HG02885 (cell line): ENCODE results near the gene TRIM66.

Experiments used
- ATAC-seq: cut with Tn5 transposase; IDR thresholded peaks from one replicate; pipeline ENCODE4 v1.9.1; 2021; ENCODE audit warnings: mild to moderate bottlenecking; ENCODE audit not compliant: unreplicated experiment, poor library complexity

Gene TRIM66

DNA sequence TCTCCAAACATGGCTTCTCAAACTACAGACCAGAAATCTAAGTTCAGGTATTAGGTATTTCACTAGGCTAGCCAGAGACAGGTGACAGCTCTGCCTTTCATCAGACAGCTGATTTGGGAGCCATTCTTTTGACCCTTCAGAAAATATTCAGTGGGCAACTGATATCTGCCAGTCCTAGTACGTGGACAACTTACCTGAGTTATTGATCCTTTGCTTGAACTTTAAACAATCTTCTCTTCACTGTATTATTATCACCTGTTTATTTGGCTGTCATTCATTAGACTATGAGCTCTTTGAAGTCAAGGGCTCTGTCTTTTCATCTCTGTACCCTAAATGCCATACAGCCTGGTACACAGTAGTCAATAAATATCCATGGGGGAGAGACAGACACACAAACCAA, 17.2 kb downstream of the TRIM66 start:
- ATAC-seq: no peak

DNA sequence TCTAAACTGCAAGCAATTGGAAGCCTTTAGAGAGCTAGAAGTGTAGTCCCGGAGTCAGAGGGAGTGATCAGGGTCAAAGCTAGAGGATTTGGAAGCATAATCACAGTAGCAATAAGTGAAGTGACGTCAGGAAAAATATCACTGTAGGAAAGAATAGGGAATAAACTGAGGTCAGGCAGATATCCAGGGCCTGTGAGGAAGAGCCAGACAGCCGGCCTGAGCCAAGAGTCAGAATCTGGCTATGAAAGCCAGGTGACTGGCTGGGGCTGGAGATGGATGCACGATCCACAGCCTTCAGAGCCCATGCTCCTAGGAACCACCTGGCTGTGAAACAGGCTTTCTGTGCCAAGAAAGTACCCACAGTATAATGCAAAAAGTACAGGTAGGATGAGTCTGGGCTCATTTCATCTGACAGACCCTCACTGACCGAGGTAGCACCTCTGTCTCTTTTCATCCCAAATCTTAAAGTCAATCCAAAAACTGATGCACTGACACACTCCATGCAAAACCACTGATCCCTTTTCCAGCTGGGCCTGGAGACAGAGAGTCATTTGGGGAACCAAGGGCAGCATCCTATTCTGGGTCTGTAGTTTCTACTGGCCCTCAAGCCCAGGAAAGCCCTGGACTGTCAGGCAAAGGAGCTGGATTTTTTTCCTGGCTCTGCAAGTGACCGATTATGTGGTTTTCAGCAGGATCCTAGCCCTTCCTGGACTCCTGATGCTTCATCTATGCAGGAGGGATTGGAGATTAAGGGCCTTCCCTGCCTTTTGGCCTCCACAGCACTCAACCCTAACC, 21.3 kb downstream of the TRIM66 start:
- no peak for ATAC-seq

DNA sequence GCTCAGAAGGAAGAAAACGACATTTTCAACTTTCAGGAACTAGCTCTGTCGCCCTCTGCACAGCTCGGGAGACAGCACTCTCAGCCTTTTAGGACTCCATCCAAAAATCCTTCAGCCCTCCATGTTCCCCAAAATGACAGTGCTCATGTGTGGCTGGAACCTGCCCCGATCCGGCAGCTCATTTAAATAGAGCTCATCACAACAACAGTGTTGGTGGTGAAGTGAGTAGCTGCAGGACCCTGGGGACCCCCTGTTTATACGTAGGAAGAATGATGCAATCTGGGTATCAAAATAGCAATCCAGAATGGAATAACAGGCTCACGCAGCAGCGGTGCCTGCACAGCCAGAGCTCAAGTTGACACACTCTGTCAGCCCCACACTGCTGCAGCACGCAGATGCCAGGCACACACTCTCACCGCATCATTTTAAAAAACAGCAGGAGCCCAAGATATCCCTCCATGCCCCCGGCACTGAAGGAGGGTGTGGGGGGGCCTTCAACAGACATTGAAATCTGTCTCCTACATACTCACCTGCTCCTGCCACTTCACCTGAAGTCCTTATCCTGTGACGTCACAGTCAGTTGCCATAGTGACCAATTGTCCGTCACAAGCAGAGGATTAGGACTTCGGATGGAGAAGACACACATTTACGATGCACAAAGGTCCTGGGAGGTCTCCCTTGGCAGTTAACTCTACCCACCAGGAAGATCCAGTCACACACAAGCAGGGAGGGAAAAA, 24.0 kb downstream of the TRIM66 start:
- ATAC-seq: no peak

DNA sequence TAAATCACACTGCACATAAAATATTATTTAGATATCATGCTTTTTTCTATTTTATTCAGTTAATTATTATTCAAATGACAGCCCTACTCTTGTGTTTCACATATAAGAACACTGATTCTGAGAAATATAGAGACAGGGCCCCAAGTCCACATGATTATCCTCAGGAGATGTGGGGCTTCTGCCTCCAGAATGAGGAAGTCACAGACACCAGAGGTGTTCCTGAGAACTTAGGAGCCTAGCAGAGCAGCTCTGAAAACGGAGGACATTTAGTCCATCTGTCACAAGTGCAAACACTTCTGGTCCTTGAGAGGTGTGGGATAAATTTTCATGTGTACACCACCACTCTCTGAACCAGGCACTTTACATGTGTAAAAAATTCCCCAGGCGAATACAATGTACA, 26.2 kb downstream of the TRIM66 start:
- no peak for ATAC-seq

DNA sequence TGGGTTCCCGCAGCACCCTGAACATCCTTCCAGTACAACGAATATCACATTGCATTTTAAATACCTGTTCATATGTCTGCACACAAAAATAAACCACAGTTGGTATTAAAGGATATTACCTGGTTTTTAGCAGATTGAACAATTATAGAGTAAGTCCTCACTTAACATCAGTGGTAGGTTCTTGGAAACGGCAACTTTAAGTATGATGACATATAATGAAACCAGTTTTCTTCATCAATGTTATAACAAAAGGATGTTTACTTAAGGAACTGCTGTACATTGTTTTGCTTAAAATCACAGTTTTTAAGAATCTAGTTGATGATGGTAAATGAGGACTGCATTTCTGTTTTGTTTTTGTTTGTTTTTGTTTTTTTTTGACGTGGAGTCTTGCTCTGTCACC, 28.0 kb downstream of the TRIM66 start:
- ATAC-seq: no peak

DNA sequence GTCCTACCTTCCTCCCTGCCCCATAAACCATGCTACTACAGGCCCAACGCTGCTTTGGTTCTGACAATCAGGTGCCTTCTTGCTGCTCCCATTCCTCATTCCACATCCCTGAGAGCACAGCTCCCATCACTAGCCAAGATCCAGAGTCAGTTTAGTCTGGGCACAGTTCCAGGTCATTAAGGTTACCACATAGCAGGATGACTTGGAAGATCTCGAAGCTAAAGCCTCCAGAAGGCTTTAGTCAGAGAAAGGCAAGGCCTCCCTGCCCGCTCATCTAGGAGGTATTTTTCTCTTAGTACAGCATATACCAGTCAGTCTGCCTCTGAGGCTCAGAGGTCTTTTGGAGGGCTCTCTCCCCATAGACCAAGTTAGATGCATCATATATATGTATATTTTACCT, 30.3 kb downstream of the TRIM66 start:
- ATAC-seq: no peak

DNA sequence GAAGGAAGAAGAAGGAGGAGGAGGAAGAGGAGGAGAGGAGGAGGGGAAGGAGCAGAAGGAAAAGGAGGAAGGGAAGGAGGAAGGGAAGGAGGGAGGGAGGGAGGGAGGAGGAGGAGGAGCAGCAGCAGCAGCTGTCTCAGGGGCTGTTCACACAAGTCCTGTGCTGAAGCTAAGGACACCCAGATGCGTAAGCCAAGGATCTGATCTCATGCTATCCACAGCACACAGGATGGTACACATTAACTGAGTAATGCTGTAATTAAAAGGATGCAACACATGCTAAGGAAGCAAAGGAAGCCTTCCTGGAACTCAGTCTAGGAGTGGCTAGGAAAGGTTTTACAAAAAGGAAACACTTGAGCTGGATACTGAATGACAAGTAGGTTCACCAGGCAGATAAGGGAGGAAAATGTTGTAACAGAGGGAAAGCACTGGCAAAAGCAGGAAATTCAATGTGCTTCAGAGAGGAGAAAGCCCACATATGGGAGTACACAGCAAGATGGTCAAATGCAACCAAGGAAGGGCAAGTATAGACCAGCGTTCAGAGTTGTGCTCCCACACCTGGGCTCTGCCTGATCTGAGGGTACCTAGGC, 32.0 kb downstream of the TRIM66 start:
- no peak for ATAC-seq

DNA sequence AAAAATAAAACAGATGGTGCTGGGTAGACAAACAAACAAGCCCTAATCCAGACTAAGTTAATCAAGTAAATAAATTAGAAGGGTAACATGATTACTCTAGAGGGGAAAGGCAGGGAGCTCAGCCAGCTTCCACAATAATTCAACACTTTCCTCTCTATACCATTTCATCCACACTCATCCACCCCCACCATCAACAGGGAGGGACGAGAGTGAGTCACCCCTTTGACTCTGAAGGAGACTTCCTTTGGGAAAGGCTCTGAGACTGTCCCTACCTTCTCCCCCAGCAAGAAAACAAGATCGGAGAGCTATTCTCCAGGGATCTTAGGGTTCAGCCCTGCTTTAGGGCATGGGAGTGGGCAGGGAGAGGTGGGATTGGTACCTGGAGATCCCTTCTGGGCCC, 33.1 kb downstream of the TRIM66 start:
- ATAC-seq: no peak

DNA sequence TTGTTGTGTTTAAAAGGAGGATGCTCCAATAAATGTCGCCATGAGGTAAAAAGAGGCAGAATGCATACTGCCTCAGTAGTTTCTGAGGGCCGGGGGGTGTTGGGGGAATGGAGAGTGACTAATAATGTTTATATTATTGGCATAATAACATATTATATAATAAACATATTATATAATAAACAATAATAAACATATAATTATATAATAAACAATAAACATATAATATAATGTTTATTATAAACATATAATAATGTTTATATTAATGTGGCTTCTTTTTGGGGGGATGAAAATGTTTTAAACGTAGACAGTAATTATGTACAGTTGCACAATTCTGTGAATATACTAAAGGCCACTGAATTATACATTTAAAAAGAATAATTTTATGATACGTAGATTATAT, 35.6 kb downstream of the TRIM66 start:
- no peak for ATAC-seq

DNA sequence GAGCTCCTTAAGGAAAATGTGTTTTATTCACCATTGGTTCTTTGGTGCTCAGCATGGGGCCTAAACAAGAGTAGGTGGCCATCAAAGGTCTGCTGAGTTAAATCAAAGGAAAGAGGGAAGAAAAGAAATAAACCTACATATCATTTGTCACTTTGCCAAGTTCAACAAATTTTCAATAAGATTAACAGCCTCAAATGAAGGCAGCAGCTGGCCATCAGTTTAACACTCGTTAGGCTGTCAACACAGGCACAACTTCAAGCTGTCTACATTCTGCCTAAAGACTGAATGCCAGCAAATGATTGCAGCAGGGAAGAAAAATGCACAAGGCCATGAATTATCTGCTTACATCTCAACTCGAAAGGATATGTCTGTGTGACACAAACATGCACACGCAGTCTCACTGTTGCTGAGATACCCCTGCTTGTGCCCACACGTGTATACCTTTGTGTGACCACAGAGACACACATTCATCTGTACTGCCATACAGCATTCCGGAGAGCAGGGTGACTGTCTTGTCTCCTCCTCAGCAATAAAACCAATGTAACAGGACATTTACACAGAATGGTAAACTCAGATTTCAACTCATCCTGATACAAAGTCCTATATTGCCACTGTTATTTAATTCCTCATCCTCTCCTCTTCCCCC, 40.1 kb downstream of the TRIM66 start:
- no peak for ATAC-seq

DNA sequence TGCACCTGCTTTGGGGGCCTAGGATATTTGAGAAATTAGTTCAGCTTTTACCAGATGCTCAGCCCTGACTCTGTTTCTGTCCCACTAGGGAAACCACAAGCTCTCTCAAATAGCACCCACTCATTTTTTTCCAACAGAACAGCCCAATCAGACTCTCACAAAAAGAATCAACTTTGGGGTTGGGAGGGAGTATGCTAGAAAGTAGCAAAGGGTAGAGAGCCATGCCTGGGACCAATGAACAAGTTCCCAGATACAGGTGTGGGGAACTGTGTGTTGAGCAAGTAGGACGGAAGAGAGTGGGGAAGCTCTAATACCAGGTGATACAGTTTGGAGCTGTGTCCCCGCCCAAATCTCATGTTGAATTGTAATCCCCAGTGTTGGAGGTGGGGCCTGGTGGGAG, 41.1 kb downstream of the TRIM66 start:
- no peak for ATAC-seq

DNA sequence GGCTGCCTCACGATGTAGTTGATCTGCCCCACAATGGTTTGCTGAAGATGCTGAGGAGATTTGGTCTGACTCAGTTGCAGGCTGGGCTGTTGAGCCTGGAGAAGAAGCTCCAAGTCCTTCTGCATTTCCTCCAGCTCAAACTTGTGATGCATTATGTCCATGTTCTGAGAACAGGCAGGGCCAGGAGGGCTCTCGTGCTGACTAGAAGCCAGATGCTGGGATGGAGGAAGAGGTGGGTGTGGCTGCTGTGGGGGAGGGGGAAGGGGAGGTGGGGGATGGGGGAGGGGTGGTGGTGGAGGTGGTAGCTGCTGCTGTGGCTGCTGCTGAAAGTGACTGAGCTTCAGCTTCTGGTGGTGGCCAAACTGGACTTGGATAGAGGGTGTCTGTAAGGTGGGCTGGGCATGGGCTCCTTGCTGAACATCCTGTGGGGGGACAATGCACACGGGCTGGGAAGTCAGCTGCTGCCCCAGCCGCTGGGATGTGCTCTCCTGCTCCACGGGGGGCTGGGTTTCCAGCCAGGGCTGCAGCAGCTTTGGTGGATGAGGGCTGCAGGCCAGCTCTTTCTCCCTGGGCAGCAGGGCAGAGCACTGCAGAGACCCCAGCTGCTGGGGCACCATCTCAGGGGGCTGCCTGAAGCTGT, 42.1 kb downstream of the TRIM66 start:
- no peak for ATAC-seq

DNA sequence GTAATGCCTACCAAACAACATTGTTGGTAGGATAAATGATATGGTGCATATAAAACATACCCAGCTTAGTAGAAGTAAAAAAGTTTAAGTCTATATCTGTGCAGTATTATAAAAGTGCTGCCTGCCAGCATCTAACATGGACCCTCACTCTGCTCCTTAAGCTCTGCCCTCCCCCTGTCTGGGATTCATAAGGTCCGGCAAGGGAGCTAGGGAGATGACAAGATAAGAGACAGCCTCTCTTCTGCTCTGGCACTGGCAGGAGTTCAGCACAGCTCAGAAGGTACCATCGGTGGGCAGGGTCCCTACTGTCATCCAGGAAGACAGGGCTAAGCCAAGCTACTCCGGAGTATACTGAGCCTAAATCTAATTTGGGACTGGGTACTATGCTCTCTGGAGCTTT, 42.8 kb downstream of the TRIM66 start:
- no peak for ATAC-seq

DNA sequence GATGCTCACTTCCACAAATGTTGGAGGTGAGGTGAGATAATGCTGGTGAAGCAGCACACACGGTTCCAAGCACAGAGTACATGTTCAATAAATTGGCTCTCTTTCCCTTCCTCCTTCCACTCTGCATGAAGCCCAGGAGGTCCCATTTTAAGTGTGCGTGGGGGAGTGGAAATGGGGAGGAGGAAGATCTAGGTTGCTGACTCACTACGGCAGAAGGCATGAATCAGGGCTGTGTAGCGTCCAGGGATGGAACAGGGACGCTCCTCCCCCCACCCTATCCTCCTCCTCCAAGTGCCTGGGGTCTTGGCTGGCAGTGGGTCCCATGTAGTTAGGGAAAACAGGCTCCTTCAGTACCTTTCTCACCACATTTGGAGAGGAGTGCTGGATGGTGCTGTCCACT, 44.2 kb downstream of the TRIM66 start:
- no peak for ATAC-seq

DNA sequence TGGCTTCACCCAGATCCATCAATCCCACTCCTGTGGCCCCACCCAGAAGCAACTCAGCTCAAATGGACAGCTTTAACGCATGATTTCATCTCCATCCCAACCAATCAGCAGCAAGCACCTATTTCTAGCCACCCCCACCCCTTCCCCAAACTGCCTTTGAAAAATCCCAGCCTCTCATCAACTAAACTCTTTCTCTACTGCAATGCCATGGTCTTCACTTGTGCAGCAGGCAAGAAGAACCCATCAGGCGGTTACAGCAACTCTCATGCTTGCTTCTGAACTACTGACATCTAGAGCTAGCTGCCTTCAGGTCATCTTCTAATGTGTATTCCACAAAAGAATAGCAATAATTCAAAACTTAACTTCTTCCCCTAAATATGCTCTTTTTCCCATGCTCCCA, 46.3 kb downstream of the TRIM66 start:
- ATAC-seq: no peak

DNA sequence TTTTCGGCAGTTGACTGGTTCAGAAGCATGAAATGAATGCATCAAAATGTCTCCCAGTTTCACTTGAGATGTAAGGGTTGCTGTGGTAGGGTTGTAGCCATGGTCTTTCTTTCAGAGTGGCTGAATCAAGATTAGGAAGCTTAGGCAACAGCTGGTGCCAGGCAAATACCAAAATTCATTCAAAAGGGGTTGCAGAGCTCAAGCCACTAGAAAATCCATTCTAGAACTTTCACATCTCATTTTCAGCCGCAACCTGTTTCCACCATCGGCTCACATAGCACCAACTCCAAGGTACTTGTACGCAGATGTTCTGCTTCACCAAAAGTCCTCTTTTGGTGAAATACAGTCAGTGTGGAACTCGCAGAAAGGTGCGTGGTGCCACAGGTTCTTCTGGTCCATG, 48.0 kb downstream of the TRIM66 start:
- no peak for ATAC-seq

DNA sequence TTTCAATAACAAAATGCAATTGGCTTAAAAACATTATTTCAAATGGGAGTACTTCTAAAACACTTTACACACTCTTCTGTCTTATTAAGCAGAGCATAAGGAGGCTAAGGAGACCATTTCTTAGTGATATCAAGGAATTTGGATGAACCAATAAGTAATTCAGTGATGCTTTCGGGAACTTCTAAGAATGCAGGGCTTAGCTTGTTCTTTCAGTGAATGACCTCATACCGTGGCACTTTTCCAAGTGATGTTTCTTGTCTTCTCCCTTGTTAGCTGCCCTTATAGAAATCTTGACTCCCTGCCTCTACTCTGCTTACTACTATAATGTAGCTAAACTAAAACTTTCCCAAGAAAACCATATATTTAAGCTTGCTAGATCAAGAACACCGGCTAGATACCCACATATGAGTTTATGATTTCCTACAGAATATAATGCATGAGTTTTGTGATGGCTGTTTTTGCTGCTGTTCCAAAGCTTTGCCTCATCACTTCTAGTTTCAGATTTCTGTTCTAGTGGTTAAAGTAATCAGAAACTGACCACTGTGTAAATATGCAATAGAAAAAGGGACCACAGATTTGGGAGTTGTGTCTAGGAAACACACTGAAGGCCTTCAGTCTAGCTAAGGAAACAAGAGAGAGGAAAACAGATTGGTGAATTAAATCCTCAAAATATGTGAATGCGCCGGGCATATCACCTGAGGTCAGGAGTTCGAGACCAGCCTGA, 50.9 kb downstream of the TRIM66 start:
- no peak for ATAC-seq

DNA sequence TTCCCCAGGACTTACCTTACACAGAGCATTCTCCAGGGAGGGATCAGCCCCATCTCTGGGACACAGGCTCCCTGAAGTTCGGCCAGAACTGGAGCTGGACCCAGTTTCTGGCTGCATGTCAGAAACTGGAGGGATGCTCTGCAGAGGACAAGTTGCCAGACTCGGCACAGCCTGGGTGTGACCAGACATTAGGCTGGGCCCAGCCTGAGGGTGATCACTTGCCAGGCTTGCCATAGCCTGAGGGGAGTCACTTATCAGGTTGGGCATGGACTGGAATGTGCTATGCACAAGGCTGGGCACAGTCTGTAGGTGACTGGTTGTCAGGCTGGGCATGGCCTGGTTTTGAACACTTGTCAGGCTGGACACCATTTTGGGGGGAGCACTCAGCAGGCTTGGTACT, 57.8 kb downstream of the TRIM66 start:
- ATAC-seq: no peak

DNA sequence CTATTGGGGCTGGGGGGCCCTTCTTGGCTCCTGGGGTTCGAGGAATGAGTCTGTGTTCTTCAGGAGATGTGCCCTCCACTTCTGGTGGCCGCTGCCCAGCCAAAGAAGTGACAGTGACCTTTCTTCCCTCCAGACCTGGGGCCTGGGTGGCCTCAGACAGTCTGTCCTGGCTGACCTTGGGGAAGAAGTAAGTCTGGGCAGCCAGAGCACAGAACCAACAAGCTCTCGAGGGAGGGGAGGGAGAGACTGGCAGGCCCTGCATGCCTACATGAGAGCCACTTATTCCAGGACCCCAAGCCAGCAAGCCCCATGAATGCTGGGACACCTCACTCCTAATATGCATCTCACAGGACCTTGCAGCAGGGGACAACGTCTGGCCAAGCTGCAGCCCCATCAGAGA, 61.3 kb downstream of the TRIM66 start:
- no peak for ATAC-seq

DNA sequence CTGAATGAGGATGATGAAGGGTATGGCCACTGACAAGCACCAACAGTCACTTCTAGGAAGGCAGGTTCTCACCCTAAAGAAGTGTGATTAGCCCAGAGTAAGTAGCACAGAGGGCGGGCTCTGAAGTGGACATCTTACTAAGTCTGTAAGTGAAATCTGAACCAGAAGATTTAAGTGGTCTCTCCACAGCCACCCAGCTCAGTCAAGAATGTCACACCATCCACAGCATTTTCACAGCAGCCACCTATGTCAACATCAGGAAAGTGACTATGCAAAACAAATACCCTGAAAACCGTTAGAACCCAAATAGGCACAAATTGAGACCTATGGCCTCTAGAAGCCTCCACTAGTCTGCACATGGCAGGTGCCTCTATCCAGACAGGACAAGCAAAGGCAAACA, 65.4 kb downstream of the TRIM66 start:
- no peak for ATAC-seq
